Sigmoid colon (tissue), 7 donors: ENCODE data around the gene ZP4. TPM values are rescaled to one million over a fixed set of nuclear protein-coding genes. Genes with fewer than 3 reads are reported as not detected.

Source experiments
- DNase-seq: peaks from one replicate; pipeline ENCODE4 v3.0.0-alpha.2; 2019
- H3K27ac ChIP-seq, 4 donors: fragments of 200-600 bp; sonication (generic); one replicate each; pipeline ENCODE4 v1.5.1; 2016 to 2019; ENCODE audit warnings: mild to moderate bottlenecking in 1 of 4
- H3K27me3 ChIP-seq, 3 donors: fragments of 200-600 bp; sonication (generic); one replicate each; pipeline ENCODE4 v1.5.1; 2019; ENCODE audit warnings: mild to moderate bottlenecking in 1 of 3
- H3K36me3 ChIP-seq, 4 donors: fragments of 200-600 bp; sonication (generic); one replicate each; pipeline ENCODE4 v1.5.1; 2016 to 2019
- H3K4me1 ChIP-seq, 4 donors: fragments of 200-600 bp; sonication (generic); one replicate each; pipeline ENCODE4 v1.5.1; 2017 to 2019
- H3K4me3 ChIP-seq, 4 donors: fragments of 200-600 bp; sonication (generic); one replicate each; pipeline ENCODE4 v1.5.1; 2017 to 2019; ENCODE audit warnings: mild to moderate bottlenecking in 2 of 4, moderate library complexity in 1 of 4
- H3K9me3 ChIP-seq, 4 donors: fragments of 200-600 bp in 3 of 4; sonication (generic) in 3 of 4; one replicate each; pipeline versions ENCODE4 v1.5.1 to v1.6.1; 2013 to 2019
- EP300 ChIP-seq, 4 donors: sonication (generic); formaldehyde crosslinking; IDR thresholded peaks; one replicate each; pipeline ENCODE4 v1.6.1; 2017; ENCODE audit warnings: antibody characterized with exemption in 4 of 4
- POLR2A ChIP-seq, 2 donors: fragments of 450-650 bp; IDR thresholded peaks; one replicate each; pipeline ENCODE4 v1.6.1; 2016; ENCODE audit warnings: antibody characterized with exemption in 2 of 2, mild to moderate bottlenecking in 2 of 2, moderate library complexity in 2 of 2
- POLR2AphosphoS5 ChIP-seq, 4 donors: sonication (generic); formaldehyde crosslinking; IDR thresholded peaks; one replicate each; pipeline ENCODE4 v1.6.1; 2017; ENCODE audit warnings: antibody characterized with exemption in 4 of 4
- WGBS, 2 donors: extraction: QIAGEN DNeasy Blood & Tissue Kit; methylation state at CpG; one replicate each; pipeline ENCODE4 v1.1.7; 2013; 5-methylcytosine and 5-hydroxymethylcytosine counted together
- intact Hi-C: fragments of 100-400 bp; cut with DNase I; formaldehyde crosslinking; loops from one replicate; pipeline ENCODE4 v1.15.1; 2023
- polyA plus RNA-seq, 3 donors: library from polyadenylated mRNA; stranded (reverse); fragments of 200-250 nt; gene quantifications; one replicate each; pipeline ENCODE4 v1.2.3, GENCODE V29; 2013
- total RNA-seq, 4 donors: library from RNA; depleted of rRNA; stranded (reverse); fragments of >200 nt; gene quantifications; one replicate each; pipeline ENCODE4 v1.1.0, GENCODE V29; 2016
- TF ChIP-seq, protein P1 (sequence below), 4 experiments: fragments of 450-650 bp in 3 of 4; fragments of 200-600 bp in 1 of 4; IDR thresholded peaks; one replicate each; pipeline ENCODE4 v1.5.1; 2016 to 2019; ENCODE audit warnings: antibody characterized with exemption in 4 of 4, mild to moderate bottlenecking in 3 of 4, moderate library complexity in 2 of 4
- donor health status: healthy with polysubstance abuse.
- donor health status: Bipolar disorder and iron deficiency.
- donor health status: healthy.

ZP4 gene
- not detected for total RNA-seq
- not detected for polyA plus RNA-seq

DNA sequence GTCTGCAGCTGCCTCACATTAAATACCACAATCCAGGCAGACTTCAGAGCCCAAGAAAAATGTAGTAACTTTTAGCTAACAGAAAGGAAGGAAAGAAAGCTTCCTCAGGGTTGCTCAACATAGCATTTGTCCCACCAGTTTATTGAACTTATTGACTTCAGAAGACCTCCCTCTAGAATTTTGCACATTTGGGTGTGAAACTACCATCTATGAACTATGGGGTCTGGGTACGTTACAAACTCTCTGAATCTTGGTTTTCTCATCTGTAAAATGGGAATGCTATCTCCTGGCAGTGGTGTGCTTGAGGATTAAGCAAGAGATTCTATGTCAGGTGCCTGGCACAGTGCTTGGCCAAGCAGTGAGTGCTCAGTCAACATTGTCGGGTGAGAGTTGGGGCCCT lies at the start of gene ZP4:
ZP4 (minus strand) TSS at position 101 of the 400 bp plus-strand sequence. CDS start 287 bp downstream, outside the sequence.
- Histone ChIP-seq H3K4me3 (no peak within 1 kb of the TSS), H3K36me3 (no peaks in the 10 kb centered on the region), H3K27ac (no peak within 1 kb of the TSS), H3K27me3 (no peaks in the 10 kb centered on the region), H3K9me3 (no peaks in the 10 kb centered on the region), H3K4me1 (no peaks in the 10 kb centered on the region)
- no peak for DNase-seq
- intact Hi-C loops = no loop called here
- no peak for TF ChIP-seq POLR2AphosphoS5 (IDR thresholded peaks at IDR 0.05)
- no peak for TF ChIP-seq POLR2A (IDR thresholded peaks at IDR 0.05)
- TF ChIP-seq, protein P1, sequence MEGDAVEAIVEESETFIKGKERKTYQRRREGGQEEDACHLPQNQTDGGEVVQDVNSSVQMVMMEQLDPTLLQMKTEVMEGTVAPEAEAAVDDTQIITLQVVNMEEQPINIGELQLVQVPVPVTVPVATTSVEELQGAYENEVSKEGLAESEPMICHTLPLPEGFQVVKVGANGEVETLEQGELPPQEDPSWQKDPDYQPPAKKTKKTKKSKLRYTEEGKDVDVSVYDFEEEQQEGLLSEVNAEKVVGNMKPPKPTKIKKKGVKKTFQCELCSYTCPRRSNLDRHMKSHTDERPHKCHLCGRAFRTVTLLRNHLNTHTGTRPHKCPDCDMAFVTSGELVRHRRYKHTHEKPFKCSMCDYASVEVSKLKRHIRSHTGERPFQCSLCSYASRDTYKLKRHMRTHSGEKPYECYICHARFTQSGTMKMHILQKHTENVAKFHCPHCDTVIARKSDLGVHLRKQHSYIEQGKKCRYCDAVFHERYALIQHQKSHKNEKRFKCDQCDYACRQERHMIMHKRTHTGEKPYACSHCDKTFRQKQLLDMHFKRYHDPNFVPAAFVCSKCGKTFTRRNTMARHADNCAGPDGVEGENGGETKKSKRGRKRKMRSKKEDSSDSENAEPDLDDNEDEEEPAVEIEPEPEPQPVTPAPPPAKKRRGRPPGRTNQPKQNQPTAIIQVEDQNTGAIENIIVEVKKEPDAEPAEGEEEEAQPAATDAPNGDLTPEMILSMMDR (IDR thresholded peaks at IDR 0.05) = no peak
- no peak for TF ChIP-seq EP300 (IDR thresholded peaks at IDR 0.05)
- 84 to 90% methylated on average over 2 of the region's 2 CpGs for WGBS, 2 donors

DNA sequence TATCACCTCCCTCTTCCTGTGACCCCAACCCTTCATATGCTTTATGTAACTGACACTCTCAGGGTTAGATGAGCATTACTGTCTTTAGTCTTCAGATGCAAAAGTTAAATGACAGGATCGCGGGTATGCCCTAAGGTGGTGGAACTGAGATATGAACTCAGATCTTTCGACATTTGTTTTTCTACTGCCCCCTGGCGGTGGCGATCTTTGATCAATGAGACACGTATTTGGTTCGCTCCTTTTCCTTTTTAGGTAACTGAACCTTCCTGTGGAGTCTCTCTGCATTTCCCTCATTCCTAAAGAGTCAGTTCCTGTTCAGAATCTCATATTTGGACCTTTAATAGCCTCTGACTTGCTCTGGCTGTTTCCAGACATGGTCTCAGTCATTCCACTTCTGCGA lies 47.8 kb upstream of the ZP4 start:
- DNase-seq = no peak
- Histone ChIP-seq H3K27me3 (no peaks in the 10 kb centered on the region), H3K9me3 (no peaks in the 10 kb centered on the region), H3K4me1 (no peaks in the 10 kb centered on the region), H3K4me3 (no peak overlapping the region), H3K27ac (no peak overlapping the region), H3K36me3 (no peaks in the 10 kb centered on the region)
- TF ChIP-seq POLR2AphosphoS5 (IDR thresholded peaks at IDR 0.05) (no peak), EP300 (IDR thresholded peaks at IDR 0.05) (no peak), POLR2A (IDR thresholded peaks at IDR 0.05) (no peak)
- TF ChIP-seq, protein P1 (IDR thresholded peaks at IDR 0.05) = no peak
- intact Hi-C loops = no loop called here
- 53 to 87% methylated on average over 8 of the region's 8 CpGs for WGBS, 2 donors

DNA sequence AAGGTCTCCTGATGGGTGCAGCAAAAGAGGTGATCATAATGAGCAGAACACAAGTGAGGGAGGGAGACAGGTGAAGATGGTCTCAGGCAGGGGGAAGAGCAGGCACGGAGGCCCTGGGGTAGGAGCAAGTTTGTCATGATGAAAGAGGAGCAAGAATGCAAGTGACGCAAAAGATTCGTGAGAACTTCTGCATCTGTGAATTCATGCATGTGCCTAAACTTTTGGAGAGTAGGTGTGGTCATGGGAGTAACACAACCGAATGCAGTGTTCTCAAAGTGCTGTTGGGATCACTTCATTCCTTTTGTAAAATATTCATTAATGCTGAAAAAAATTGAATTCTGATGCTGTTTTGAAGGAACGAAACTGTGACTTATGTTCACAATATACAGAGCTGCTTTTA lies 47.3 kb upstream of the ZP4 start:
- TF ChIP-seq POLR2AphosphoS5 (IDR thresholded peaks at IDR 0.05) (no peak), EP300 (IDR thresholded peaks at IDR 0.05) (no peak), POLR2A (IDR thresholded peaks at IDR 0.05) (no peak)
- TF ChIP-seq, protein P1 (IDR thresholded peaks at IDR 0.05) = no peak
- no peak overlapping the region for H3K4me3 ChIP-seq
- intact Hi-C loops = no loop called here
- no peak for DNase-seq
- H3K36me3 ChIP-seq = no peaks in the 10 kb centered on the region
- no peak overlapping the region for H3K27ac ChIP-seq
- H3K9me3 ChIP-seq = no peaks in the 10 kb centered on the region
- H3K4me1 ChIP-seq = no peaks in the 10 kb centered on the region
- no peaks in the 10 kb centered on the region for H3K27me3 ChIP-seq
- 87 to 90% methylated on average over 5 of the region's 5 CpGs for WGBS, 2 donors

GRCh38 chr1:237932816-237933215 lies 42.1 kb upstream of the ZP4 start:
- Histone ChIP-seq H3K27ac (no peak overlapping the region), H3K4me1 (no peaks in the 10 kb centered on the region), H3K36me3 (no peaks in the 10 kb centered on the region), H3K27me3 (no peaks in the 10 kb centered on the region), H3K4me3 (no peak overlapping the region), H3K9me3 (no peaks in the 10 kb centered on the region)
- DNase-seq = no peak
- TF ChIP-seq, protein P1 (IDR thresholded peaks at IDR 0.05) = no peak
- TF ChIP-seq POLR2A (IDR thresholded peaks at IDR 0.05) (no peak), EP300 (IDR thresholded peaks at IDR 0.05) (no peak), POLR2AphosphoS5 (IDR thresholded peaks at IDR 0.05) (no peak)
- intact Hi-C loops = no loop called here
- 96 to 97% methylated on average over 3 of the region's 3 CpGs for WGBS, 2 donors

DNA sequence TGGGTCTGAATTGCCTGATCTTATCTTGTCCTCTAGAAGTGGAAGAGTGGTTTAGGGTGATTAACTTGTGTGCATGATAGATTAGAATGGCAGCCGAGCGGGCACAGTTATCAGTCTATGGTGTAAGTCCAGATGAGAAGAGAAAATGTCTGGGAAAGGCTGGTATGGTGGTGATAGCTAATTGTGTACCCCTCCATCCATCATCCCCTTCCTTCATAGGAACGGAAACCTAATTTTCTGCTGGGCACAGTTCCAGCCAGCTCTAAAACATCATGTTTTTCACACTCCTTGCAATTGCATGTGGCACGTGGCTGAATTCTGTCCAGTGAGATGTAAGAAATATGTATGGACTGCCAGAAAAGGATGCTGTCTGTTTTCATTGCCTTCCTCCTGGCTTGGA lies 40.9 kb upstream of the ZP4 start:
- no peak overlapping the region for H3K4me3 ChIP-seq
- intact Hi-C loops = no loop called here
- TF ChIP-seq POLR2AphosphoS5 (IDR thresholded peaks at IDR 0.05) (no peak), EP300 (IDR thresholded peaks at IDR 0.05) (no peak), POLR2A (IDR thresholded peaks at IDR 0.05) (no peak)
- TF ChIP-seq, protein P1 (IDR thresholded peaks at IDR 0.05) = no peak
- DNase-seq = no peak
- no peaks in the 10 kb centered on the region for H3K36me3 ChIP-seq
- no peaks in the 10 kb centered on the region for H3K4me1 ChIP-seq
- no peaks in the 10 kb centered on the region for H3K9me3 ChIP-seq
- WGBS, 2 donors = 55 to 78% methylated on average over 4 of the region's 4 CpGs
- H3K27me3 ChIP-seq = no peaks in the 10 kb centered on the region
- no peak overlapping the region for H3K27ac ChIP-seq
